GM04504 (cell line): ENCODE results near the gene MACO1.
"Not testable (repeated sequence)": the region's sequence is repeated elsewhere in the genome, so short reads cannot be mapped to it uniquely, and the experiment has no call there.

ENCODE experiments used
- DNase-seq: peaks from one replicate; pipeline ENCODE4 v3.0.0-alpha.2; 2012; ENCODE audit warnings: low read depth

Gene MACO1

DNA sequence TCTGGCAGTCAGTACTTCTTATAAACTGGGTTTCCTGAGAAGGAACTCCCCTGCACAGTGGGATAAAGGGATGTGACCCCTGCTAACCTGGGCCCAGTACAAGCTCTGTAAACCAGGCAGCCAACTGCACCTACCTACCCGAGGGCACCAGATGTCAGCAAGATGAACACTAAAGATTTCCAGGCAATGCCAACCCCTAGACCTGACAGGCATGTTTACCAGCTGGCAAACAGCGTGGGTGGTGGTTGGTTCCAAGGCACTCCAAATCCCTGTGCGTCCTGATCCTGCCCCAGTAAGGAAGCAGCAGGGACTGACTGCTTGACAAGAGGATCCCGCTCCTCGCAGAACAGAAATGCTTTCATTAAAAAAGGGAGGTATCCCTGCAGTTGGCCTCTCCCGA lies 7.5 kb upstream of the MACO1 start:
- DNase-seq, result not testable (repeated sequence)

DNA sequence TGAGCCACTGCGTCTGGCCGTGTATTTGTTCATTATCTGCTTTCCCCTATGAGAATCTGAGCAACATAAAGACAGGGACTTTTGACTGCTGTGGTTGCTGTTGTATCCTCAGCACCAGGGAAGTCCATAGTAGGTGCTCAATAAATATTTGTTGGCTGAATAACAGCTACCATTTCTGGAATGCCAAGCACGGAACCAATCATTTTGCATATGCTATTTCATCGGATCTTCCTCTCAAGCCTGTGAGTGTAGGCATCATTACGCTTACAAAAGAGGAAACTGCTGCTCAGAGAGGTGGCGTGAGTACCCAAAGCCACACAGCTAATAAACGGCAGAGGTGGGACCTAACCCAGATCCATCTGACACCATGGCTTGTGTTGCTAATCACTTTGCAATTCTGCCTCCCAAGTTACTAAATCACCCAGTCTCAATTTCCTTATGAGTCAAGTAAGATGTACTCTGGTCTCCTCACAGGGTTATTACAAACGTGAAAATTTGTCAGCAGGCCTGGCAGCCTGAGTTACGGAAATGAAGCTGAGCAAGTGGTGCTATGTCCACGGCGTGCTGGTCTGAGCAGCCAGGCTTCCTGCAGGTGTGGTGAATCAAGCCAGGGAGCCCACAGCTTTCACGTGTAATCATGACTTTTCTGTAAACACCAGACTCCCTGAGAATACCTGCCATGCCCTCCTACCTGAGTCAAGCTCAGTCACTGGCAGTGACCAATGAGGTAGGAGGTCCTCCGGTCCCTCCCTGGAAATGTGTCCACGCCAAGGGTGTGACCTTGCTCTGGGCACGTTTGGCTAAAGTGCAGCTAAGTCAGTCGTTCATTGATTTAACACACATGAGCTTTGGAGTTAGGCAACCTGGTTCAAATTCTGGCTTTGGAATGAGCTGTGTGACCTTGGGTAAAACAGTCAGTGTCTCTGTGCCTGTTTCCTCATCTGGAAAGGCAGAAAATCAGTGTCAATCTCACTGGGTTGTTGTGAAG lies 5.3 kb upstream of the MACO1 start:
- no peak for DNase-seq

- no peak for DNase-seq
These were observed 3.0 kb upstream of the MACO1 start for GRCh38 chr1:25427696-25428095.

DNA sequence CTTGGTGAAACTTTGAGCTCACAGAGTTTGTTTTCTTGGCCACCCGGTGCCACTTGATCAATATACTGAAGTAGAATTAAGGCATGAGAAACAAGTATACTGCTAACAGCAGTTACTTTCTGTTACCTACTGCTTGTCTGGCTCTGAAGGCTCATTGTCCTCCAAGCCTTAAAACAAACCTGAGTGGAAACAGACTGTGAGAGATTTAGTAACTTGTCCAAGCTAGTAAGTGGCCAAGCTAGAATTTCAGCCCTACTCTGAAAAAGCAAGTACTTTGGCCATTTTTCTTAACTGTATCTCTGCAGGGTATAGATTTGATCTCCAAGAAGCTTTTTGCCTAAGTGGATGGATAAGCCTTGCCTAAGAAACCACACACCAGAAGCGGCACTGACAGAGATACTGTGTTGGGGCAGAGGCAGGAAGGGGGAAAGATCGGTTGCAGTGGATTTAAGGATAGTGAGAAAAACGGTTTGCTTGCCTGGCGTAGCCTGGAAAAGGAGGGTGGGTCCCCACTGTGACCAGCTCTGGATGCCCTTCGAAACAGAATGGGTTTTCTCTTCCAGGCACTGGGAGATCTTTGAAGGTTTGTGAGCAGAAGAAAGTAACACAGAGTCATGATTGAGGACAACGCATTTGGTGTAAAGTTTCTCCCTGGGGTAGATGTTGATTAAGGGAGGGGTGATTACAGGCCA lies 2.1 kb upstream of the MACO1 start:
- DNase-seq, result no peak

DNA sequence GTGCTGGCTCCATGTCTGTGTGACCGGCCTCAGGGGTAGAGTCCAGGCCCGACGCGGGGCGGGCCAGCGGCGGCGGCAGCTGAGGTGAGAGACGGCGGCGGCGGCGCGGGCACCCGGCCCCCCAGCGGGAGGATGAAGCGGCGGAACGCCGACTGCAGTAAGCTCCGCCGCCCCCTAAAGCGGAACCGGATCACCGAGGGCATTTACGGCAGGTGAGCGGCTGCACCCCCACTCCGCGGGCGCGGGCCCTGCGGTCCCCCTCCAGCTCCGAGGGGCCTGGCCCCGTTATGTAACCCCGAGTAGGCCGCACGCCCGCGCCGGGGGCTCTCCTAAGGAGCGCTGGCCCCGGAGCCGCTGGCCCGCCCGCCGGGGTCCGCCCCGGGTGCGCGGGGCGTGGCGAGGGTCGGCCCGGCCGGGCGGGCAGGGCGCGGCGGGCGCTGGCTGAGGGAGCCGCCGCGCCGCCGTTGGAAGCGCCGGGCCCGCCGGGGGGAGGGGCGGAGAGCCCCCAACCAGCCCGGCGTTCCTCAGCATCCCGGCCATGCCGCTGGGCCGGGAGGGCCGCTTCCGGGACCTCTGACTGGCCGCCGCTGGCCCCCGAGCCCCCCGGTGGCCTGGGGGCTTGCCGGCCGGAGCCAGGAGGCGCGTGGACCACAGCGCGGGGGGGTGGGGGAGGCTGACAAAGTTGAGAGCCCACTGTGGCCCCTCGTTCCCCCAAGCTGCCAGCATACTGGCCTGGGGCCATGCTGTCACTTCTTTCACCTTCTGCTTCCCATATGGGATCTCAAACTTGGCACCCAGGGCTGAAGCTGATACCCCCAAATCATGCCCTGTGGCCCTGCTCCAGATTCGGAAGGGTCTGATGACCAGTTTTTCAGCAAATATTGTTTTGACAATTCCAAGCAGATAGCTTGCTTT lies 527 bp downstream of the MACO1 start:
- DNase-seq, result no peak

DNA sequence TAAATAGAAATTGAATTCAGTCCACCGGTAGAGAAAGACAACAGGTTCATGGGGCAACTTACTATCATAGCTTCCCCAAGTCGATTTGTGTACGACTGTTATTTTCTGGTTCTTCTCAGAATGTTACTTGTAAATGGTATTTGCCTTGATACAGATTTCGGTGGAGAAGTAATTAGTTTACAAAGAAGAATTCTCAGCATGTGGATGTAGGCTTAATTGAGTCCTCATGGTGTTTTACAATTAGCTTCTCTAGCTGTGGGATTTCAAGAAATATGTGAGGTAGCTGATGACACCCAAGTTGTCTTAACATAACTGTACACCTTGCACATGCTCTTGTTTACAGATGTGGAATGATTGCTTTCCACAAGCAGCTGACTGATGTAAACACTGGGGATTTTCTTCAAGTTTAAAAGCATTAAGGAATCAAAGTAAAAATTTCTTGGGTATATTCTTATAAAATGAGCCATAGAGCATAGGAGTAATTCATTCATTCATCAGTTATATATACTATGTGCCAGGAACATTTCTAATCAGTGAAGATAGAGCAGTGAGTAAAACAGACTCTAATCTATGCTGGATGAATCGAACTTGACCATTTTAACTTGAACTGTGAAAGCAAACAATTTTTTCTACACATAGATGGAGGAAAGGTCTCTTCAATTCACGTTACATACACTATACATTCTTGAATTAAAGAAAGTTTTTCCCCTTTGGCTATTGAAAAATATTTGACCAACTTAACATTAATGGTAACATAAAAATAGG lies 1.4 kb downstream of the MACO1 start:
- DNase-seq, result no peak

DNA sequence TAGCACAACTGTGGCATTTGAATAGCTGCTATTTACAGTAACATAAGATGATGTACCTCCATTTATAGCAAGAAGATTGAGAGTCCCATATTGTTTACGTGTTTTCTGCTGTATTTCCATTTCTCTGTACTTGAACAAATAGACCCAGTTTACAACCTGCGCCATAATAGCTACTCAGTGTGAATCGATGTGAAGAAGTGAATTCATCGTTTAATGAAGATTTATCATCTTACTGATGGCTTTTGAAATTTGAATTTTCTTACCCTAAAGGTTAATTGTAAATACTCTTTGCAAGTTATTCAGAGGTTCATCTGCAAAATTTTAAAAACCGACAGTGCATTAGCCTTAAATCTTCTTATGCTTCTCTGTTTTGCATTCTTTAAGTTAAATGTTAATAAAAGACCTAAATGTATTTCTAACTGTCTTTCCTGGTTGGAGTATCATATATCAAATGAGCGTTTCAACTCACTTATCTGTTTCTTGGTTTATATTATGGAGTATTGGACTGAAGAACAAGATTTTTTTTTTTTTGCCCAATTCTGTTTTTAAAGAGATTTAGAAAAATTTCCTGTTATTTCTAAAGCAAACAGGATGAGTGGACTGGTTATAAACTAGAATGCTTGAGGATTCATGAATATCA lies 2.2 kb downstream of the MACO1 start:
- DNase-seq, result no peak

GRCh38 chr1:25433389-25434186 lies 2.9 kb downstream of the MACO1 start:
- no peak for DNase-seq

DNA sequence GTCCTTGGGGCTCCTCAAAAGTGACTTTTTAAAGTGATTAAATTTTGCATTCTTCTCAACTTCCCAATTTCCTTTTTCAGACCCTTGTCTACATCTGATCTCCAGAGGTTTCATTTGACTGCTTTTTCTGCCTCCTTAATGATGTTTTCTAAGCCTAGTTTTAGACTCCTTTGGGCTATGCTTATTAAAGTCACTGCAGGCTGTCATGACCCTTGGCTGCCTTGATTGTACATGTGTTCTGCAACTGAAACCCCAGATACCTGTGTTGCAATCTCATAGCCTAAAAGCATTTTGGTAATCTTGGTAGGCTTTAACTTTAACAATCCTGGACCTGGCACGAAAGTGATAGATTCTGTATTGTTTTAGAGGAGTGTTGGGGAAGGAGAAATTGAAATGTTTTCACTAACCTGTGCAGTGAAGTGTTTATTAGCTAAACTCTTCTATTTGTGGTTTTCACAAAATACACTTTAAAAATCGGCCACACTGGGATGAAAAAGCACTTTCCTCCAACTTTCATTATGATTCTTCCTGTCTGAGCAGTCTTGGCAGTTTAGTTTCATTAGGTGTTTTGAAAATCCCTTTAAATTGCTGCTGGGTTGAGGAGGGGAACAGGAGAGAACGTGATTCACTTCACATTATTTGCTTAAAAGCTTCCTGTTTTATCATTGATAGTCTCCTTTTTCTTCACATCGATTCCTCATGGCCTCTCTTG lies 4.9 kb downstream of the MACO1 start:
- no peak for DNase-seq

DNA sequence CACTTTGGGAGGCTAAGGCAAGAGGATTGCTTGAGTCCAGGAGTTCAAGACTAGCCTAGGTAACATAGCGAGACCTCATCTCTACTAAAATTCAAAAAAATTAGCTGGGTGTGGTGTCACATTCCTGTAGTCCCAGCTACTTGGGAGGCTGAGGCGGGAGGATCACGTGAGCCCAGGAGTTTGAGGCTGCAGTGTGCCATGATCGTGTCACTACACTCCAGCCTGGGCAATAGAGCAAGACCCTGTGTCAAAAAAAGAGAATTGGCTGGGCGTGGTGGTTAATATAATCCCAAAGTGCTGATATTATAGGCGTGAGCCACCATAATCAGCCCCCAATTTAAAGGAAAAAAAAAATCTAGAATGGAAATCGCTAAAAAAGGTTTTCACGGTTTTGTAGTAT lies 7.0 kb downstream of the MACO1 start:
- no peak for DNase-seq

DNA sequence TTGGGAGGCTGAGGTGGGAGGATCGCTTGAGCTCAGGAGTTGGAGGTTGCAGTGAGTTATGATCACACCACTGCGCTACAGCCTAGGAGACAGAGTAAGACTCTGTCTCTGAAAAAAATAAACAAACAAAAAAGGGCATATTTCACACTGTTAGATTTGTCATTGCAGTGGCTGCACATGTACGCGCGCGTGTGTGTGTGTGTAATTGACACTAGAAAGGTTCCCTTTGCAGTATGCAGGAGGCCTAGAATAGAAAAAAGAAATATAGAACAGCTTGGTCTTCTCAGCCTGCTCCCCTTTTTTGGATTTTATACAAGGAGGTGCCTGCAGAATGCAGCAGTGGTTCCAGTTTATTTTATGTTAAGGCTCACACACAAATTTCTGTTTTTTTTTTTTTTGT lies 8.6 kb downstream of the MACO1 start:
- DNase-seq, result no peak

DNA sequence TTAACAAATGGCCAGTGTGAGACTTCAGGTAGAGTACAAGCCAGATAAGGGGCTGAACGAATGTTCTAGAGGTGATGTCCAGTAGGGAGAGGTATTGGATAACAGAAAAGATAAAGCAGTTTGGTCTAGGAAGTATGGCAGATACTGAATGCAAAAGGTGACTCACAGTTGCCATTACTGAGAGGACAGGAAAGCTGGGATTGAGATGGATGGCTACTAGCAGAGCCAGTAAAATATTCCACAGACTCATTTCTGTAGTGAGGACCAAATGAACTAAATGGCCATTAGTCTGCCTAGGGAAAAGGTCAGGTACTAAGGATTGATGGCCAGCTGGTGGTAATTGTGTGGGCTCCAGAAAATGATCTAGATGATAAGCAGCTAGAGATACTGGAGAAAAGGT lies 11.5 kb downstream of the MACO1 start:
- no peak for DNase-seq

DNA sequence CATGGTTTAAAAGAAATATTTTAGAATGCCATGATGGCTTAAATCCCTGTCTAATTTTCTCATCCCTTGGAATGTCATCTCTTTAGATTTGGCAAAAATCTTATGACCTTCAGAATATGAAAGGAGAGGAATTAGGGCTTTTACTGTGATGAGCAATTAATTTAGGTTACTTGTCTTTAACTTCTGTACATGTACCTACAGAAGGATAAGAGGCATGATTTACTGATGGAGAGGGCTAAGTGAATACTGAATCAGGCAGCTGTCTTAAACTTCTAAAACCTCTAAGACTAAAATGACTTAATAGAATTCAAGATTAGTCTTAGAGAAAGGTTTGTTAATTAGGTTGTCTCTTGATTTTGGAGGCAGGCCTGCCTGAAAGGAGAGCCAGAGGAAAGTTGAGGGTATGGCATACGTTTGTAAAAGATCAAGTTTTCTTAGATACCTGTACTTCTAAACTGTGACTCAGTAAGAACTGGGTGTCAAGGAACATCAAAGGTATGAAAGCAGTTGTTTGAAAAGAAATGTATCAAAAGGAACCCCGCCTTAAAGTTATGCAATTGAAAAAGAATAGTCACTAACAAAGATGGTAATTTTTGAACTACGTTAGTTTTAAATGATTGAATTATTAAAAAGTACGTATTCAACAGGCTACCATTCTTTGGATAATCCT lies 12.5 kb downstream of the MACO1 start:
- DNase-seq, result no peak

GRCh38 chr1:25444604-25445003 lies 13.9 kb downstream of the MACO1 start:
- DNase-seq, result not testable (repeated sequence)

GRCh38 chr1:25445993-25446538 lies 15.4 kb downstream of the MACO1 start:
- no peak for DNase-seq

- no peak for DNase-seq
These were observed 16.9 kb downstream of the MACO1 start for GRCh38 chr1:25447547-25447946.

DNA sequence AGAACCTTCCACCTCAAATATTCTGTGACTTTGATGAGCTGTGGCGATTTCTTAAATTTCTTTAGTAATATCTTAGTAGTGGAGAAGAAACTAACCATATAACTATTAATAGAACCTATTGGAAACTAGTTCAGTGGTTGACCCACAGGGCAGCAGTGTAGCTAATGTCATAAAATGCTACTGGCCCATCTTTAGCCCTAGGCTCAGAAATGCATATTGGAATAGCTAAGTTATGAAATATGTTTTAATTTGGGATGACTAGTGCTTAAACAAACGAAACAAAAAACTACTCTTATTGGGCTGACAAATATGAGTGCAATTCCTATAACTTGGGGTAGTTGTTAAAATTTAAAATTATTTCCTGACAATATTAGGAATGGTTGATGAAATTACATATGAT lies 20.2 kb downstream of the MACO1 start:
- no peak for DNase-seq

GRCh38 chr1:25451908-25452307 lies 21.2 kb downstream of the MACO1 start:
- no peak for DNase-seq

DNA sequence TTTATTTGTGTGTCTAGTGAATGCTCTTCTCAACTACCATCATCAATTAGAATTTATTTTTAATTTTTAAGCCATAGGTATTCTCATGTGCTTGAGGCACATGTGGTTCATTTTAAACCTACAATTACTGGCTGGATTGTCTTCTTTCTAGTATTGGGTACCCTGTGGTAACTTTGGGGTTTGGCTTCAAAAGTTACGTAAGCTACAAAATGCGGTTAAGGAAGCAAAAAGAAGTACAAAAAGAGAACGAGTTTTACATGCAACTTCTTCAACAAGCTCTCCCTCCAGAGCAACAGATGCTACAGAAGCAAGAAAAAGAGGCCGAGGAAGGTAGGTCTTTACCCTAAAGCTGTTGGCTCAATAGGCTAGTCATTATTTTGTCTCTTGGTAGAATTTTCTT lies 25.8 kb downstream of the MACO1 start:
- no peak for DNase-seq
